ENCODE measurements around the gene BOK.

The BOK gene

GRCh38 chr2:241616168-241617125 lies 57.9 kb downstream of the BOK start:
- FAIRE-seq = no peak
- no peak for DNase-seq (ENCODE audit: insufficient read length, low spot score)
- TF ChIP-seq CTCF (IDR thresholded peaks at IDR 0.05; ENCODE audit: insufficient read depth, missing control alignments) = no peak

GRCh38 chr2:241617431-241618154 lies 59.0 kb downstream of the BOK start:
- DNase-seq (ENCODE audit: insufficient read length, low spot score) (no peak), FAIRE-seq (peak; percentile 44)
- no peak for TF ChIP-seq CTCF (IDR thresholded peaks at IDR 0.05; ENCODE audit: insufficient read depth, missing control alignments)

GRCh38 chr2:241618296-241618805 lies 59.8 kb downstream of the BOK start:
- TF ChIP-seq CTCF (IDR thresholded peaks at IDR 0.05; ENCODE audit: insufficient read depth, missing control alignments) = no peak
- no peak for FAIRE-seq
- no peak for DNase-seq (ENCODE audit: insufficient read length, low spot score)

GRCh38 chr2:241618829-241619228 lies 60.3 kb downstream of the BOK start:
- no peak for DNase-seq (ENCODE audit: insufficient read length, low spot score)
- no peak for TF ChIP-seq CTCF (IDR thresholded peaks at IDR 0.05; ENCODE audit: insufficient read depth, missing control alignments)
- no peak for FAIRE-seq

GRCh38 chr2:241619597-241620418 lies 61.3 kb downstream of the BOK start:
- no peak for FAIRE-seq
- no peak for DNase-seq (ENCODE audit: insufficient read length, low spot score)
- no peak for TF ChIP-seq CTCF (IDR thresholded peaks at IDR 0.05; ENCODE audit: insufficient read depth, missing control alignments)

GRCh38 chr2:241620419-241620769 lies 61.8 kb downstream of the BOK start:
- DNase-seq (ENCODE audit: insufficient read length, low spot score) (no peak), FAIRE-seq (no peak)
- no peak for TF ChIP-seq CTCF (IDR thresholded peaks at IDR 0.05; ENCODE audit: insufficient read depth, missing control alignments)
